NCI-H2081 (cell line): ENCODE measurements around the gene HGF.
A peak's percentile ranks its signal among the peaks of the same experiment; 100 is the strongest.

Source experiments
- DNase-seq, 2 experiments: peaks; one replicate each; lab custom pipeline; 2025; lab: John Stamatoyannopoulos, UW

Gene HGF

GRCh38 chr7:81719865-81720264 is 50.0 kb downstream of the HGF start:
- no peak for DNase-seq

- peak; percentile 5 to 51 for DNase-seq
Measured at GRCh38 chr7:81715984-81716588, 53.8 kb downstream of the HGF start.

- no peak for DNase-seq
Measured at GRCh38 chr7:81714306-81714705, 55.5 kb downstream of the HGF start.

GRCh38 chr7:81710751-81711150 is 59.1 kb downstream of the HGF start:
- no peak for DNase-seq

GRCh38 chr7:81709836-81710235 is 60.0 kb downstream of the HGF start:
- DNase-seq, result no peak

GRCh38 chr7:81707966-81708365 is 61.9 kb downstream of the HGF start:
- DNase-seq, result no peak

GRCh38 chr7:81707196-81707595 is 62.7 kb downstream of the HGF start:
- no peak for DNase-seq

- DNase-seq, result no peak
Measured at GRCh38 chr7:81705206-81705605, 64.6 kb downstream of the HGF start.

- DNase-seq, result no peak
Measured at GRCh38 chr7:81704595-81704994, 65.3 kb downstream of the HGF start.

- DNase-seq, result no peak
Measured at GRCh38 chr7:81698965-81699364, 70.9 kb downstream of the HGF start.

GRCh38 chr7:81694711-81695110 is 75.1 kb downstream of the HGF start:
- no peak for DNase-seq

- DNase-seq, result no peak
Measured at GRCh38 chr7:81693894-81694293, 76.0 kb downstream of the HGF start.

- DNase-seq, result no peak
Measured at GRCh38 chr7:81693080-81693479, 76.8 kb downstream of the HGF start.

- DNase-seq, result no peak
Measured at GRCh38 chr7:81692146-81692905, 77.5 kb downstream of the HGF start.

- no peak for DNase-seq
Measured at GRCh38 chr7:81691199-81691821, 78.5 kb downstream of the HGF start.

GRCh38 chr7:81690688-81691087 is 79.2 kb downstream of the HGF start:
- DNase-seq, result no peak

- no peak for DNase-seq
Measured at GRCh38 chr7:81690251-81690650, 79.6 kb downstream of the HGF start.

GRCh38 chr7:81688622-81689411 is 81.0 kb downstream of the HGF start:
- no peak for DNase-seq

- no peak for DNase-seq
Measured at GRCh38 chr7:81687062-81687461, 82.8 kb downstream of the HGF start.

GRCh38 chr7:81685270-81685868 is 84.5 kb downstream of the HGF start:
- no peak for DNase-seq

- DNase-seq, result peak; percentile 47 to 83
Measured at GRCh38 chr7:81684514-81685269, 85.2 kb downstream of the HGF start.
